HG02885 (cell line): ENCODE results near the gene CLEC10A.
A peak's percentile ranks its signal among the peaks of the same experiment; 100 is the strongest.

Experiments
- ATAC-seq: cut with Tn5 transposase; IDR thresholded peaks from one replicate; pipeline ENCODE4 v1.9.1; 2021; ENCODE audit warnings: mild to moderate bottlenecking; ENCODE audit not compliant: unreplicated experiment, poor library complexity

The CLEC10A gene

GRCh38 chr17:7043497-7044198 is 36.4 kb downstream of the CLEC10A start, which contains the start of gene SLC16A11:
Gene SLC16A11, minus strand, starts transcription at chr17:7044092. Its CDS starts 579 bp downstream, at chr17:7043513.
- no peak for ATAC-seq

GRCh38 chr17:7043182-7043496 is 36.9 kb downstream of the CLEC10A start:
- ATAC-seq = no peak

- ATAC-seq = no peak
These were observed 37.4 kb downstream of the CLEC10A start for GRCh38 chr17:7042501-7043181.

DNA sequence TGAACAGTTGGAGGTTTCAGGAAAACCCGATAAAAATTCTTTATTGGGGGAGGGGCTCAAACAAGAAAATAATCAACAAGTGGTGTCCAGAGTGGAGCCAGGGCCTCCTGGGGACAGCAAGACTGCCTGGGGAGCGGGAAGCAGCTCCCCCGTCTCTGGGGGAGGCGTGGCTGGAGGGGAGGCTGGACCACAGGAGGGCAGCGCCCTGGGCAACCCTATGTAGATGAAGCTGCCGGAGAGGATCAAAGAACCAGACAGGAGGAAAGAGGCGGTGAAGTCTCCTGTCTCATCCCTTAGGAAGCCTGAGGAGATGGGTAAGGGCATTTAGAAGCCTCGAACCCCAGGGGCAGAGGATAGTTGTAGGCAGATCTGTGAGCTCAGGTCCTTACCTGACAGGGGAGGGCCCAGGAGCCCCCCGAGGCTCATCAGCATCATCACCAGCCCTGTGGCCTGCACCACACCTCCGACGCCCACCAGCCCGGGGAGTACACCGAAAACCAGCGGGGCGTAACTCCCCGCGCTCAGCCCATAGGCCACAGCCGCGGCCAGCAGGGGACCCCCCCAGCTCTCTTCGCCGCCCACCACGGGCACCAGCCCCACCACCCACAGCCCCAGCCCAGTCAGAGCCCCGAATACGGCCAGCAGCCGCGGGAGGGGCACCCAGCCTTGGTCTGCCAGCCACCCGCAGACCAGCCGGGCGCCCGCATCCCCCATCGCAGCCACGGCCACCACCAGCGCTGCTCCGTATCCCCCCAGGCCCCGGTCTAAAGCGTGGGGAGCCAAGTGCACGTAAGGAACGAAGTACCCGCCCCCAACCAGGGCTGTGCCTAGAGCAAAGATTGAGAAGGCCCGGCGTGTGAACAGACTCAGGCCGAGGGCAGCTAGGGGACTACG is 38.2 kb downstream of the CLEC10A start:
- ATAC-seq = no peak

- ATAC-seq = no peak
These were observed 40.2 kb downstream of the CLEC10A start for GRCh38 chr17:7039832-7040231.

DNA sequence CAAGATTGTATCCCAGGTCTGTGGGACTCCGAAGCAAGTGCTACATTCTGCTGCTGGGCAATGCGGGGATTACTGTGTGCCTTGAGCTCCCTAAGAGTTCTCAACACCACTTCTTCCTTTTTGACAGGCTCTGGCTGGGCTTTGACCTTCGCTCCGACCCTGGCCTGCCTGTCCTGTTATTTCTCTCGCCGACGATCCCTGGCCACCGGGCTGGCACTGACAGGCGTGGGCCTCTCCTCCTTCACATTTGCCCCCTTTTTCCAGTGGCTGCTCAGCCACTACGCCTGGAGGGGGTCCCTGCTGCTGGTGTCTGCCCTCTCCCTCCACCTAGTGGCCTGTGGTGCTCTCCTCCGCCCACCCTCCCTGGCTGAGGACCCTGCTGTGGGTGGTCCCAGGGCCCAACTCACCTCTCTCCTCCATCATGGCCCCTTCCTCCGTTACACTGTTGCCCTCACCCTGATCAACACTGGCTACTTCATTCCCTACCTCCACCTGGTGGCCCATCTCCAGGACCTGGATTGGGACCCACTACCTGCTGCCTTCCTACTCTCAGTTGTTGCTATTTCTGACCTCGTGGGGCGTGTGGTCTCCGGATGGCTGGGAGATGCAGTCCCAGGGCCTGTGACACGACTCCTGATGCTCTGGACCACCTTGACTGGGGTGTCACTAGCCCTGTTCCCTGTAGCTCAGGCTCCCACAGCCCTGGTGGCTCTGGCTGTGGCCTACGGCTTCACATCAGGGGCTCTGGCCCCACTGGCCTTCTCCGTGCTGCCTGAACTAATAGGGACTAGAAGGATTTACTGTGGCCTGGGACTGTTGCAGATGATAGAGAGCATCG is 41.8 kb downstream of the CLEC10A start:
- ATAC-seq = no peak

DNA sequence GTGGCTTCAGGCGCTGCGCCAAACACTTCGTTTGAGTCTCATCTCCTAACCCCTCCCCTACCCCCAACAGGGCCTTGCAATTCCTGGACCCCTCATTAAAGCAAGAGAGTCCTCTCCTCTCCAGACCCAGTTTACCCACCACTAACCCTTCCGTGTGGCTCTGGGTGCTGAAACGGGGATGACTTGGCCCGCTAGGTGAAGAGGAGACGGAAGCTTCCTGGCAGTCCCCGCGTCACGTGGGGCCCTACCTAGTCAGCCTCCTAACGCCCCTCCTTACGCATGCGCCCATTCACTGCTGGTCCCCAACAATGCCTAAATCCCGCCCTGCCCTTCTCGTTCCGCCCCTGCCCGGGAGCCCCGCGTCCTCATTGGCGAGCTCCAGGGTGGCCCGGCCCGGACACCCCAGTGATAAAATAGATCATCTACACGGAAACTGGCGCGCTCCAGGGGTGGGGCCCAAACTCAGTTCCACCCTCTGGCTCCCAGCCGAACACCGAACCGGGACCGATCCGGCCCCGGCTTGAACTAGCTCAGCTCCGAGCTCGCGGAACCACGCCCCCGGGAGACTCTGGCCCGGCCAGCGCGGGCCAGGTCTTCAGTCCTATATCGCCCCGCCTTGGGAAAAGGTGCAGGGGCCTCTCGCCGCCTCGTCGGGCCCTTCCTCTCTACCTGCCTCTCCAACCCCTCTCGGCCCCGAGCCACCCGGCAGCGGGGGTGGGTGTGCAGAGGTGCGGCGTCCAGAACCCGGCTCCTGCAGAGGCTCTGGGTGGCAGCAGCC is 44.3 kb downstream of the CLEC10A start, which contains the start of gene SLC16A13:
Gene SLC16A13, plus strand, starts transcription at position 425 of the 778 bp plus-strand sequence. CDS start 368 bp downstream, outside the sequence.
- ATAC-seq = peak; percentile 95

- no peak for ATAC-seq
These were observed 45.0 kb downstream of the CLEC10A start for GRCh38 chr17:7034955-7035590.

GRCh38 chr17:7029659-7030058 is 50.4 kb downstream of the CLEC10A start:
- ATAC-seq = no peak

- no peak for ATAC-seq
These were observed 51.0 kb downstream of the CLEC10A start for GRCh38 chr17:7029096-7029495.

- no peak for ATAC-seq
These were observed 52.7 kb downstream of the CLEC10A start for GRCh38 chr17:7027335-7027734.

- no peak for ATAC-seq
These were observed 53.5 kb downstream of the CLEC10A start for GRCh38 chr17:7026471-7027115.

DNA sequence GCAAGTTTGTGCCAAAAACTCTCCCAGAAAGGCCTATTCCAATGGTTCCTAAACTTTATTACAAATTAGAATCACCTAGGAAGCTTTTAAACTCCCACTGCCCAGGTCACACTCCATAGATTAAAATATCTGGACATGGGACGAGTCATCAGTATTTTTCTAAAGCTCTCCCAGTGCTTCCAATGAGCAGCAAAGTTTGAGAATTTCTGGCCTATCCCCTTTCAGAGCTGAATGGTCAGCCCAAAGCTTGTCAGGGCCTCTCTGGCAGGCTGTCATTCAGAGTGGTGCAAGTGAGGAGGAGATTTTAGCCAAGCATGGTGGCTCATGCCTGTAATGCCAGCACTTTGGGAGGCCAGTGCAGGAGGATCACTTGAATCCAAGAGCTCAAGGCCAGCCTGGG is 54.8 kb downstream of the CLEC10A start:
- no peak for ATAC-seq
